Neutrophil (primary cell): Measurements from ENCODE around the gene KLHL29.

Source experiments
- H3K27ac ChIP-seq: fragments of 200-600 bp; sonication (generic); 2 replicates; pipeline ENCODE4 v1.5.1; 2016; ENCODE audit warnings: mild to moderate bottlenecking, moderate library complexity
- H3K27me3 ChIP-seq: fragments of 200-600 bp; sonication (generic); 2 replicates; pipeline ENCODE4 v1.6.0; 2016; ENCODE audit warnings: mild to moderate bottlenecking
- H3K36me3 ChIP-seq: fragments of 200-600 bp; sonication (generic); 2 replicates; pipeline ENCODE4 v1.5.1; 2017
- H3K4me1 ChIP-seq, 2 experiments: fragments of 200-600 bp in 1 of 2; sonication (generic) in 1 of 2; 1 replicate in 1 of 2; 2 replicates in 1 of 2; pipeline versions ENCODE4 v1.5.1 to v1.6.1; 2013 to 2016; ENCODE audit warnings: low read depth in 1 of 2, low read length in 1 of 2, mild to moderate bottlenecking in 1 of 2, moderate library complexity in 1 of 2; ENCODE audit not compliant: control insufficient read depth in 1 of 2, insufficient read depth in 1 of 2
- H3K4me3 ChIP-seq, 2 experiments: fragments of 200-600 bp in 1 of 2; sonication (generic) in 1 of 2; 1 replicate in 1 of 2; 2 replicates in 1 of 2; pipeline ENCODE4 v1.5.1; 2013 to 2016; ENCODE audit warnings: low read depth in 1 of 2, low read length in 1 of 2, mild to moderate bottlenecking in 1 of 2, moderate library complexity in 1 of 2
- H3K9me3 ChIP-seq: fragments of 200-600 bp; sonication (generic); 2 replicates; pipeline ENCODE4 v1.5.1; 2016
- CTCF ChIP-seq: fragments of 200-600 bp; sonication (generic); IDR thresholded peaks from 2 replicates; pipeline ENCODE4 v1.5.1; 2016; ENCODE audit warnings: antibody characterized with exemption

KLHL29 gene

GRCh38 chr2:23528171-23528570, 143.2 kb downstream of the KLHL29 start:
- H3K4me3 ChIP-seq: no peak overlapping the region
- H3K9me3 ChIP-seq: no peaks in the 10 kb centered on the region
- H3K4me1 ChIP-seq: no peaks in the 10 kb centered on the region
- no peak overlapping the region for H3K27ac ChIP-seq
- no peak for TF ChIP-seq CTCF
- H3K36me3 ChIP-seq: no peaks in the 10 kb centered on the region
- peaks cover 29% of the 10 kb centered on the region for H3K27me3 ChIP-seq

GRCh38 chr2:23528690-23529089, 143.7 kb downstream of the KLHL29 start:
- Histone ChIP-seq H3K9me3 (no peaks in the 10 kb centered on the region), H3K27ac (no peak overlapping the region), H3K36me3 (no peaks in the 10 kb centered on the region), H3K4me3 (no peak overlapping the region), H3K27me3 (peaks cover 23% of the 10 kb centered on the region), H3K4me1 (no peaks in the 10 kb centered on the region)
- no peak for TF ChIP-seq CTCF

GRCh38 chr2:23529659-23530058, 144.7 kb downstream of the KLHL29 start:
- Histone ChIP-seq H3K4me3 (no peak overlapping the region), H3K36me3 (no peaks in the 10 kb centered on the region), H3K27me3 (peaks cover 17% of the 10 kb centered on the region), H3K27ac (no peak overlapping the region), H3K4me1 (no peaks in the 10 kb centered on the region), H3K9me3 (no peaks in the 10 kb centered on the region)
- no peak for TF ChIP-seq CTCF

- Histone ChIP-seq H3K4me1 (no peaks in the 10 kb centered on the region), H3K4me3 (no peak overlapping the region), H3K36me3 (no peaks in the 10 kb centered on the region), H3K27ac (no peak overlapping the region), H3K27me3 (peaks cover 15% of the 10 kb centered on the region), H3K9me3 (no peaks in the 10 kb centered on the region)
- no peak for TF ChIP-seq CTCF
These were observed 145.4 kb downstream of the KLHL29 start for GRCh38 chr2:23530206-23530908.

- no peak overlapping the region for H3K4me3 ChIP-seq
- H3K9me3 ChIP-seq: no peaks in the 10 kb centered on the region
- TF ChIP-seq CTCF: no peak
- no peak overlapping the region for H3K27ac ChIP-seq
- peaks cover 14% of the 10 kb centered on the region for H3K27me3 ChIP-seq
- H3K36me3 ChIP-seq: no peaks in the 10 kb centered on the region
- H3K4me1 ChIP-seq: no peaks in the 10 kb centered on the region
These were observed 145.9 kb downstream of the KLHL29 start for GRCh38 chr2:23530909-23531276.
